ENCODE measurements around the gene MRPL9.

DNA sequence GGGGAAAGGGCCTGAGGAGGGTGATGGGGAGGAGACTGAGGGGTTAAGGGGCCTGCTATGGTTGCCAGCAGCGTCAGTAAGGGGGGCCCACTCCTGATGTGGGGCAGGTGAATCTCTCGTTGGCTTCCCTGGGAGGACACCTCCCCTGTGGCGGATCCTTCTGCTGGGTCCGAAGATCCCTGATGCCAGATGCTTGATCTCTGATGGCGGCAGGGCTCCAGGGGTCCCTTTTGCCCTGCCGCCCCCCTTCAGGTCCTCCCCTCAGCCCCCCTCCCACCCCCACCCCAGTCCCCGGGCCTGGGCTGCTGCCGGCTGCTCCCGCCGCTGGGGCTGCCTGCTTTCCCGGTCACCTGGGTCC lies 46.9 kb downstream of the MRPL9 start:
- TF ChIP-seq, protein P1, sequence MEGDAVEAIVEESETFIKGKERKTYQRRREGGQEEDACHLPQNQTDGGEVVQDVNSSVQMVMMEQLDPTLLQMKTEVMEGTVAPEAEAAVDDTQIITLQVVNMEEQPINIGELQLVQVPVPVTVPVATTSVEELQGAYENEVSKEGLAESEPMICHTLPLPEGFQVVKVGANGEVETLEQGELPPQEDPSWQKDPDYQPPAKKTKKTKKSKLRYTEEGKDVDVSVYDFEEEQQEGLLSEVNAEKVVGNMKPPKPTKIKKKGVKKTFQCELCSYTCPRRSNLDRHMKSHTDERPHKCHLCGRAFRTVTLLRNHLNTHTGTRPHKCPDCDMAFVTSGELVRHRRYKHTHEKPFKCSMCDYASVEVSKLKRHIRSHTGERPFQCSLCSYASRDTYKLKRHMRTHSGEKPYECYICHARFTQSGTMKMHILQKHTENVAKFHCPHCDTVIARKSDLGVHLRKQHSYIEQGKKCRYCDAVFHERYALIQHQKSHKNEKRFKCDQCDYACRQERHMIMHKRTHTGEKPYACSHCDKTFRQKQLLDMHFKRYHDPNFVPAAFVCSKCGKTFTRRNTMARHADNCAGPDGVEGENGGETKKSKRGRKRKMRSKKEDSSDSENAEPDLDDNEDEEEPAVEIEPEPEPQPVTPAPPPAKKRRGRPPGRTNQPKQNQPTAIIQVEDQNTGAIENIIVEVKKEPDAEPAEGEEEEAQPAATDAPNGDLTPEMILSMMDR (IDR thresholded peaks at IDR 0.05; ENCODE audit: low read depth, low read length), result no peak
- no peak for TF ChIP-seq POLR2A (IDR thresholded peaks at IDR 0.05; ENCODE audit: extremely low read depth, insufficient read length)
- TF ChIP-seq MAX (IDR thresholded peaks at IDR 0.05; ENCODE audit: low read depth, low read length), result no peak
